K562 (cell line): Measurements from ENCODE around the gene IQCN. TPM values are rescaled to one million over a fixed set of nuclear protein-coding genes. Genes with fewer than 3 reads are reported as not detected.

ENCODE experiments used
- ATAC-seq: fragments of 200-7000 bp; cut with Tn5 transposase; 3 replicates; pipeline ENCODE4 v1.9.1; 2020; ENCODE audit warnings: moderate library complexity
- BruUV-seq: library from RNA; stranded (reverse); fragments of 400-500 nt; replicated peaks from 2 replicates; lab custom pipeline; 2021; lab: Mats Ljungman, UMichigan
- CTCF ChIA-PET: fragments of 300-600 bp; formaldehyde crosslinking; extraction: SDS; loops from one replicate; lab custom pipeline; 2021; ENCODE audit warnings: low intra/inter-chr PET ratio; lab: Yijun Ruan, JAX
- POLR2A ChIA-PET: fragments of 300-600, 350-650 bp; sonication (Branson Sonifier 250); formaldehyde crosslinking; extraction: SDS; loops from one replicate; lab custom pipeline; 2021; ENCODE audit warnings: antibody characterized with exemption, inconsistent platforms; lab: Yijun Ruan, JAX
- DNase-seq, 4 experiments: peaks; one replicate each; pipeline versions ENCODE4 v3.0.0 to v3.0.0-alpha.2; 2011 to 2018; ENCODE audit warnings: low spot score in 3 of 4, mixed read lengths in 3 of 4; ENCODE audit errors: extremely low read depth in 1 of 4
- FAIRE-seq: peaks from 2 replicates; lab custom pipeline; 2011; peaks lifted over from hg19 to GRCh38; lab: Jason Lieb, UNC
- H2AFZ ChIP-seq: 2 replicates; pipeline ENCODE4 v1.6.0; 2011; ENCODE audit warnings: low read depth, low read length, control low read depth, inconsistent platforms
- H3K27ac ChIP-seq: fragments of 200-600 bp; 3 replicates; pipeline ENCODE4 v1.8.0; 2011; ENCODE audit warnings: low read depth, mild to moderate bottlenecking, control low read depth, inconsistent platforms, low read length, moderate library complexity, mixed read lengths; ENCODE audit errors: extremely low read depth
- H3K27me3 ChIP-seq, 2 experiments: fragments of 300-600 bp in 1 of 2; 2 replicates in 1 of 2; 3 replicates in 1 of 2; pipeline versions ENCODE4 v1.6.0 to v1.8.0; 2011; ENCODE audit warnings: inconsistent platforms in 2 of 2, low read length in 2 of 2, mild to moderate bottlenecking in 1 of 2, mixed read lengths in 1 of 2, moderate library complexity in 1 of 2; ENCODE audit not compliant: control insufficient read depth in 2 of 2, insufficient read depth in 2 of 2
- H3K36me3 ChIP-seq: fragments of 300-600 bp; 3 replicates; pipeline ENCODE4 v1.8.0; 2011; ENCODE audit warnings: mild to moderate bottlenecking, low read length, inconsistent platforms; ENCODE audit not compliant: control insufficient read depth, insufficient read depth
- H3K4me1 ChIP-seq, 2 experiments: fragments of 200-600 bp in 1 of 2; replicated peaks in 1 of 2; 2 replicates in 1 of 2; 3 replicates in 1 of 2; pipeline versions ENCODE4 v1.5.1 to v1.8.0; 2011; ENCODE audit warnings: inconsistent platforms in 2 of 2, low read length in 2 of 2, mild to moderate bottlenecking in 1 of 2, mixed read lengths in 1 of 2, moderate library complexity in 1 of 2; ENCODE audit not compliant: control insufficient read depth in 2 of 2, insufficient read depth in 2 of 2
- H3K4me2 ChIP-seq: 2 replicates; pipeline ENCODE4 v1.6.1; 2011; ENCODE audit warnings: low read length, control low read depth, inconsistent platforms, mixed read lengths; ENCODE audit not compliant: insufficient read depth
- H3K4me3 ChIP-seq: fragments of 200-600 bp; sonication (generic), shearing (Covaris generic); 2 replicates; pipeline ENCODE4 v1.5.1; 2016; ENCODE audit warnings: control low read depth, inconsistent platforms
- H3K79me2 ChIP-seq: fragments of 200-600 bp; 3 replicates; pipeline ENCODE4 v1.8.0; 2011; ENCODE audit warnings: low read length, inconsistent platforms; ENCODE audit not compliant: control insufficient read depth, insufficient read depth
- H3K9ac ChIP-seq, 2 experiments: 2 replicates each; pipeline versions ENCODE4 v1.6.0 to v1.6.1; 2011; ENCODE audit warnings: low read depth in 2 of 2, low read length in 2 of 2, control low read depth in 1 of 2, inconsistent platforms in 1 of 2, mild to moderate bottlenecking in 1 of 2, mixed read lengths in 1 of 2; ENCODE audit not compliant: insufficient read depth in 1 of 2
- H3K9me1 ChIP-seq: one replicate; pipeline ENCODE4 v1.6.0; 2011; ENCODE audit warnings: inconsistent platforms, mild to moderate bottlenecking, low read length, moderate library complexity; ENCODE audit not compliant: control insufficient read depth, insufficient read depth
- H3K9me3 ChIP-seq: replicated peaks from 2 replicates; pipeline ENCODE4 v1.5.1; 2011; ENCODE audit warnings: low read depth, low read length, inconsistent platforms; ENCODE audit not compliant: control insufficient read depth, insufficient read depth
- H4K20me1 ChIP-seq: replicated peaks from 2 replicates; pipeline ENCODE4 v1.6.1; 2011; ENCODE audit warnings: low read length, inconsistent platforms, mixed read lengths; ENCODE audit not compliant: control insufficient read depth, insufficient read depth
- FIP1L1 ChIP-seq: fragments of 200-400 bp; formaldehyde crosslinking; IDR thresholded peaks from 2 replicates; pipeline ENCODE4 v1.6.1; 2018; ENCODE audit warnings: mild to moderate bottlenecking, low read depth, low read length; ENCODE audit not compliant: poor library complexity, severe bottlenecking
- POLR2G ChIP-seq: fragments of 200-400 bp; formaldehyde crosslinking; IDR thresholded peaks from 2 replicates; pipeline ENCODE4 v1.6.1; 2017; ENCODE audit warnings: low read depth, mild to moderate bottlenecking, antibody characterized with exemption, low read length, moderate library complexity
- RBFOX2 ChIP-seq: fragments of 200-400 bp; formaldehyde crosslinking; IDR thresholded peaks from 2 replicates; pipeline ENCODE4 v1.6.1; 2017; ENCODE audit warnings: low read depth, mild to moderate bottlenecking, low read length, moderate library complexity
- ZNF146 ChIP-seq: IDR thresholded peaks from one replicate; pipeline ENCODE4 v1.6.1; 2018; ENCODE audit warnings: missing compliant biosample characterization; ENCODE audit not compliant: unreplicated experiment
- ZNF239 ChIP-seq: fragments of 250-450 bp; sonication (Bioruptor Pico); IDR thresholded peaks from 2 replicates; pipeline ENCODE4 v1.4.0; 2020; ENCODE audit warnings: mild to moderate bottlenecking
- WGBS: fragments of 100-300 bp; shearing (Covaris generic); methylation state at CpG from one replicate; pipeline ENCODE4 v1.1.6; 2016; ENCODE audit warnings: low coverage, mixed read lengths; ENCODE audit not compliant: insufficient coverage; ENCODE audit errors: missing lambda C conversion rate; 5-methylcytosine and 5-hydroxymethylcytosine counted together
- in situ Hi-C: fragments of 300-500 bp; cut with MboI; formaldehyde crosslinking; loops from 4 replicates; pipeline ENCODE4 v1.15.0; 2018; ENCODE audit warnings: inconsistent platforms, mixed read lengths
- intact Hi-C: fragments of 100-400 bp; cut with micrococcal nuclease; formaldehyde crosslinking; loops from 2 replicates; pipeline ENCODE4 v1.14.2; 2022
- polyA plus RNA-seq, 8 experiments: library from polyadenylated mRNA; depleted of rRNA in 4 of 8; stranded (reverse) in 5 of 8; unstranded in 3 of 8; fragments of >200 nt; fragmentation: Nextera tagmentation in 2 of 8; fragmentation: Illumina TruSeq in 1 of 8; extraction: Ambion mirVana in 2 of 8; extraction: Trizol in 1 of 8; gene quantifications; 2 replicates each; pipeline versions ENCODE4 v1.2.1 to v1.2.3, GENCODE V29; 2011 to 2014; ENCODE audit warnings: inconsistent platforms in 1 of 8, missing spikeins in 1 of 8
- total RNA-seq, 7 experiments: library from RNA; depleted of rRNA in 6 of 7; stranded (reverse); fragments of >200 nt in 6 of 7; fragmentation: Illumina TruSeq in 2 of 7; extraction: Trizol in 2 of 7; gene quantifications; 2 replicates each; pipeline versions ENCODE4 v1.2.1 to v1.2.3, GENCODE V29; 2011 to 2021; ENCODE audit warnings: low replicate concordance in 1 of 7
- TF ChIP-seq, protein P1 (sequence below): sonication (generic); formaldehyde crosslinking; IDR thresholded peaks from 2 replicates; pipeline ENCODE4 v1.8.1; 2023; ENCODE audit warnings: mild to moderate bottlenecking, missing genetic modification reagents

IQCN gene
- total and polyA plus RNA-seq, 9 of the 15 experiments (the other 6 are each of a cell fraction or from before 2014, with no cell fraction given) = 0.01 to 0.07 (median 0.04) TPM; not detected in 3

GRCh38 chr19:18310118-18310909 is 36.1 kb upstream of the IQCN start:
- FAIRE-seq (no peak), DNase-seq (peak in 1 of 4 experiments; percentile 10), ATAC-seq (no peak)
- Histone ChIP-seq H4K20me1 (no peaks in the 10 kb centered on the region), H3K9ac (peak overlapping the region in 1 of 2 experiments; percentile 46; a peak in 2 of 4 replicates), H3K36me3 (peaks cover 95% of the 10 kb centered on the region), H3K4me3 (no peak overlapping the region), H3K4me2 (no peak overlapping the region), H2AFZ (no peak overlapping the region), H3K27me3 (no peaks in the 10 kb centered on the region), H3K79me2 (peaks cover 19% of the 10 kb centered on the region), H3K9me1 (no peaks in the 10 kb centered on the region), H3K9me3 (no peaks in the 10 kb centered on the region), H3K4me1 (peaks cover 3 to 68% of the 10 kb centered on the region in 2 experiments; a peak in 4 of 5 replicates), H3K27ac (no peak overlapping the region)
- no TSS peak for BruUV-seq
- ChIA-PET POLR2A (interaction anchor here (1.0 kb wide), 1 partner anchor 10 kb away, joined by 3 read pairs; no protein-coding TSS in a partner anchor), CTCF (no interaction called here)
- intact Hi-C loops (no loop called here), in situ Hi-C loops (no loop called here)
- peak; percentile 36; the same call in 1 of the 2 replicates for TF ChIP-seq POLR2G
- no peak for TF ChIP-seq ZNF239
- WGBS = 87% methylated on average over 23 of the region's 23 CpGs

GRCh38 chr19:18309525-18310064 is 35.3 kb upstream of the IQCN start:
- Histone ChIP-seq H3K4me1 (peaks cover 6 to 75% of the 10 kb centered on the region in 2 experiments; a peak in 4 of 5 replicates), H3K9ac (peak overlapping the region in 1 of 2 experiments; percentile 46; a peak in 1 of 4 replicates)
- no peak for ATAC-seq
- POLR2A ChIA-PET = no interaction called here
- intact Hi-C loops = no loop called here
- no peak for TF ChIP-seq ZNF146 (CRISPR knock-in tag)
- TF ChIP-seq POLR2G = peak; percentile 66
- peak; percentile 59 for TF ChIP-seq RBFOX2
- TF ChIP-seq FIP1L1 = no peak
- TF ChIP-seq, protein P1, sequence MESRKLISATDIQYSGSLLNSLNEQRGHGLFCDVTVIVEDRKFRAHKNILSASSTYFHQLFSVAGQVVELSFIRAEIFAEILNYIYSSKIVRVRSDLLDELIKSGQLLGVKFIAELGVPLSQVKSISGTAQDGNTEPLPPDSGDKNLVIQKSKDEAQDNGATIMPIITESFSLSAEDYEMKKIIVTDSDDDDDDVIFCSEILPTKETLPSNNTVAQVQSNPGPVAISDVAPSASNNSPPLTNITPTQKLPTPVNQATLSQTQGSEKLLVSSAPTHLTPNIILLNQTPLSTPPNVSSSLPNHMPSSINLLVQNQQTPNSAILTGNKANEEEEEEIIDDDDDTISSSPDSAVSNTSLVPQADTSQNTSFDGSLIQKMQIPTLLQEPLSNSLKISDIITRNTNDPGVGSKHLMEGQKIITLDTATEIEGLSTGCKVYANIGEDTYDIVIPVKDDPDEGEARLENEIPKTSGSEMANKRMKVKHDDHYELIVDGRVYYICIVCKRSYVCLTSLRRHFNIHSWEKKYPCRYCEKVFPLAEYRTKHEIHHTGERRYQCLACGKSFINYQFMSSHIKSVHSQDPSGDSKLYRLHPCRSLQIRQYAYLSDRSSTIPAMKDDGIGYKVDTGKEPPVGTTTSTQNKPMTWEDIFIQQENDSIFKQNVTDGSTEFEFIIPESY (CRISPR knock-in tag) = peak; percentile 86
- TF ChIP-seq, all 486 proteins: peak for 3
- no peaks in the 10 kb centered on the region for H3K9me3 ChIP-seq
- no peak overlapping the region for H3K4me3 ChIP-seq
- no peaks in the 10 kb centered on the region for H3K27me3 ChIP-seq
- H2AFZ ChIP-seq = no peak overlapping the region
- in situ Hi-C loops = no loop called here
- peaks cover 14% of the 10 kb centered on the region for H3K79me2 ChIP-seq
- no TSS peak for BruUV-seq
- no peak overlapping the region for H3K27ac ChIP-seq
- WGBS = 94% methylated on average over 17 of the region's 33 CpGs
- CTCF ChIA-PET = no interaction called here
- H4K20me1 ChIP-seq = no peaks in the 10 kb centered on the region
- DNase-seq = peak in 1 of 4 experiments; percentile 6
- H3K4me2 ChIP-seq = no peak overlapping the region
- no peaks in the 10 kb centered on the region for H3K9me1 ChIP-seq
- no peak for FAIRE-seq
- peaks cover 89% of the 10 kb centered on the region for H3K36me3 ChIP-seq
